PC-3 (cell line): ENCODE results near the gene ZNF189. TPM values are rescaled to one million over a fixed set of nuclear protein-coding genes. Genes with fewer than 3 reads are reported as not detected.

Experiments used
- ATAC-seq: fragments of 200-7000 bp; cut with Tn5 transposase; 2 replicates; pipeline ENCODE4 v1.9.1; 2020; ENCODE audit warnings: mild to moderate bottlenecking, moderate library complexity
- BruUV-seq: library from RNA; stranded (reverse); fragments of 400-500 nt; replicated peaks from 2 replicates; lab custom pipeline; 2021; lab: Mats Ljungman, UMichigan
- CTCF ChIA-PET: fragments of 300-600 bp; sonication (Branson Sonifier 250); formaldehyde crosslinking; loops from one replicate; lab custom pipeline; 2022; ENCODE audit warnings: antibody characterized with exemption; lab: Charles Lee
- POLR2A ChIA-PET: fragments of 300-600 bp; sonication (Branson Sonifier 250); formaldehyde crosslinking; loops from one replicate; lab custom pipeline; 2022; ENCODE audit warnings: antibody characterized with exemption; ENCODE audit not compliant: unreplicated experiment; lab: Charles Lee
- DNase-seq: peaks from one replicate; pipeline ENCODE4 v3.0.0-alpha.2; 2015
- H2AFZ ChIP-seq: fragments of 300-600 bp; sonication (generic); 2 replicates; pipeline ENCODE4 v1.6.0; 2016; ENCODE audit warnings: antibody characterized with exemption, low read length
- H3F3A ChIP-seq: fragments of 300-600 bp; sonication (generic); one replicate; pipeline ENCODE4 v1.6.0; 2017; ENCODE audit warnings: antibody characterized with exemption, low read length, control low read depth, mild to moderate bottlenecking; ENCODE audit not compliant: unreplicated experiment
- H3K27ac ChIP-seq: fragments of 300-600 bp; sonication (generic); 2 replicates; pipeline ENCODE4 v1.5.1; 2016; ENCODE audit warnings: mild to moderate bottlenecking, low read length
- H3K27me3 ChIP-seq: fragments of 300-600 bp; sonication (generic); 2 replicates; pipeline ENCODE4 v1.6.1; 2016; ENCODE audit warnings: low read length, mixed read lengths
- H3K36me3 ChIP-seq: fragments of 300-600 bp; sonication (generic); 2 replicates; pipeline ENCODE4 v1.6.1; 2016; ENCODE audit warnings: low read depth, mixed run types, low read length, mixed read lengths
- H3K4me1 ChIP-seq: fragments of 300-600 bp; sonication (generic); 2 replicates; pipeline ENCODE4 v1.5.1; 2016; ENCODE audit warnings: low read length; ENCODE audit not compliant: insufficient read depth
- H3K4me2 ChIP-seq: fragments of 300-600 bp; sonication (generic); 2 replicates; pipeline ENCODE4 v1.6.0; 2016; ENCODE audit warnings: low read length
- H3K4me3 ChIP-seq: fragments of 300-600 bp; sonication (generic); 2 replicates; pipeline ENCODE4 v1.5.1; 2016; ENCODE audit warnings: mild to moderate bottlenecking, low read length, mixed read lengths
- H3K79me2 ChIP-seq: fragments of 300-600 bp; sonication (generic); 2 replicates; pipeline ENCODE4 v1.6.1; 2017; ENCODE audit warnings: low read length, mixed read lengths
- H3K9ac ChIP-seq: fragments of 300-600 bp; sonication (generic); 2 replicates; pipeline ENCODE4 v1.6.0; 2016; ENCODE audit warnings: mild to moderate bottlenecking, low read length
- H3K9me2 ChIP-seq: fragments of 300-600 bp; sonication (generic); replicated peaks from 2 replicates; pipeline ENCODE4 v1.6.1; 2016; ENCODE audit warnings: mixed run types, low read length, mixed read lengths
- H3K9me3 ChIP-seq: fragments of 300-600 bp; sonication (generic); 2 replicates; pipeline ENCODE4 v1.6.1; 2016; ENCODE audit warnings: low read length, mixed read lengths
- H4K20me1 ChIP-seq: fragments of 300-600 bp; sonication (generic); 2 replicates; pipeline ENCODE4 v1.6.1; 2016; ENCODE audit warnings: low read length, mixed read lengths
- CTCF ChIP-seq: fragments of 300-600 bp; sonication (generic); conservative IDR thresholded peaks from 2 replicates; pipeline ENCODE4 v1.5.1; 2017; ENCODE audit warnings: antibody characterized with exemption, low read depth, mild to moderate bottlenecking, low read length
- EZH2 ChIP-seq: fragments of 300-600 bp; sonication (generic); IDR thresholded peaks from one replicate; pipeline ENCODE4 v1.6.1; 2017; ENCODE audit warnings: antibody characterized with exemption, mild to moderate bottlenecking, low read length; ENCODE audit not compliant: unreplicated experiment
- EZH2phosphoT487 ChIP-seq: fragments of 300-600 bp; sonication (generic); IDR thresholded peaks from 2 replicates; pipeline ENCODE4 v1.6.1; 2018; ENCODE audit warnings: mild to moderate bottlenecking, antibody characterized with exemption, low read length, borderline replicate concordance
- intact Hi-C: fragments of 100-400 bp; cut with micrococcal nuclease; formaldehyde crosslinking; loops from 2 replicates; pipeline ENCODE4 v1.9.0; 2023
- total RNA-seq: library from RNA; depleted of rRNA; stranded (reverse); fragments of >200 nt; gene quantifications from 2 replicates; pipeline ENCODE4 v1.2.3, GENCODE V29; 2014

The ZNF189 gene
- total RNA-seq, 1 experiment from 2014 or later: 4.5 TPM

DNA sequence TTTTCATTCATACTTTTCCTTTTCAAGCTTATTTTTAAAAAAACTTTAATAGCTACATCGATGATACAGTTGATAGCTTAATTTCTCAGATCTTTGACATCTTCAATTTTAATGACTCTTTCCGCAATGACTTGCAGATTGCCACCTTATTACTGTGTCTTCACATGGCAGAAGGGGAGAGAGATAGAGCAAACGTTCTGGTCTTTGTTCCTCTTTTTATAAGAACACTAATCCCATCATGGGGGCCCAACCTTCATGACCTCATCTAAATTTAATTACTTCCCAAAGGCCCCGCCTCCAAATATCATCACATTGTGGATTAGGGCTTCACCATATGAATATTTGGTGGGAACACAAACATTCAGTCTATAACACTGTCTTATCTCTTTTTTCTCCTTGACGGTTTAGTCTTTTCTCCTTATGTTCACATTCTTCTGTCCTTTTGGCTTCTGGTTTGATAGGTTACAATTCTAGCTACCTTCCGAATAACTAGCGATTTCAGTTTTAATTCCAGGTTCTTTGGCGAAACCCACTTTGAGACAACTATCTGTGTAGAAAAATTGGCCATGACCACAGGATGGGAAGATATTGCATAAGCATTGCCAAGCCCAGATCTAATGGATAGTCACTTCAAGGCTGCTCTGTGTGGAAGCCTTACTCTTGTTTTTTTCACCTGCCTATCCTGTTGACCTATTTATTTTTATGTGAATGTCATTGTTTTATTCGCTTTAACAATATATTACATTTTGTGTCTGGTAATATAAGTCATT is 5.0 kb downstream of the ZNF189 start:
- Histone ChIP-seq H4K20me1 (no peaks in the 10 kb centered on the region), H3K4me3 (no peak overlapping the region), H3K4me1 (no peaks in the 10 kb centered on the region), H3K4me2 (no peak overlapping the region), H2AFZ (no peak overlapping the region), H3K27me3 (no peaks in the 10 kb centered on the region), H3K79me2 (peaks cover 20% of the 10 kb centered on the region), H3K9me2 (no peaks in the 10 kb centered on the region), H3K9ac (no peak overlapping the region), H3K36me3 (peaks cover 83% of the 10 kb centered on the region), H3K27ac (no peak overlapping the region), H3F3A (no peaks in the 10 kb centered on the region), H3K9me3 (peaks cover 13% of the 10 kb centered on the region)
- TF ChIP-seq EZH2 (no peak), EZH2phosphoT487 (no peak), CTCF (no peak)
- intact Hi-C loops: no loop called here
- CTCF ChIA-PET: no interaction called here
- DNase-seq: no peak
- no TSS peak for BruUV-seq
- no peak for ATAC-seq
- POLR2A ChIA-PET: no interaction called here

DNA sequence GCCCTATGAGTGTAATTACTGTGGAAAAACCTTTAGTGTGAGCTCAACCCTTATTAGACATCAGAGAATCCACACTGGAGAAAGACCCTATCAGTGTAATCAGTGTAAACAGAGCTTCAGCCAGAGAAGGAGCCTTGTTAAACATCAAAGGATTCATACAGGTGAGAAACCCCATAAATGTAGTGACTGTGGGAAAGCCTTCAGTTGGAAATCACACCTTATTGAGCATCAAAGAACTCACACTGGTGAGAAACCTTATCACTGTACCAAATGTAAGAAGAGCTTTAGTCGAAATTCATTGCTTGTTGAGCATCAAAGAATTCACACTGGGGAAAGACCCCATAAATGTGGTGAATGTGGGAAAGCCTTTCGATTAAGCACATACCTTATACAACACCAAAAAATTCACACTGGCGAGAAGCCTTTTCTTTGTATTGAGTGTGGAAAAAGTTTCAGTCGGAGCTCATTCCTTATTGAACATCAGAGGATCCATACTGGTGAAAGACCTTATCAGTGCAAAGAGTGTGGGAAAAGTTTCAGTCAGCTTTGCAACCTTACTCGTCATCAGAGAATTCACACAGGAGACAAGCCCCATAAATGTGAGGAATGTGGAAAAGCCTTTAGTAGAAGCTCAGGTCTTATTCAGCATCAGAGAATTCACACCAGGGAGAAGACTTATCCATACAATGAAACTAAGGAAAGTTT is 9.9 kb downstream of the ZNF189 start:
- H3K27me3 ChIP-seq: no peaks in the 10 kb centered on the region
- no peak for ATAC-seq
- H3K4me2 ChIP-seq: no peak overlapping the region
- DNase-seq: no peak
- H3K9me3 ChIP-seq: peaks cover 25% of the 10 kb centered on the region
- no peaks in the 10 kb centered on the region for H3K79me2 ChIP-seq
- ChIA-PET CTCF (no interaction called here), POLR2A (no interaction called here)
- no peaks in the 10 kb centered on the region for H3K4me1 ChIP-seq
- intact Hi-C loops: no loop called here
- BruUV-seq: no TSS peak
- H3K9me2 ChIP-seq: no peaks in the 10 kb centered on the region
- TF ChIP-seq CTCF: no peak
- no peak for TF ChIP-seq EZH2
- TF ChIP-seq EZH2phosphoT487: no peak
- no peak overlapping the region for H3K9ac ChIP-seq
- H3K27ac ChIP-seq: no peak overlapping the region
- peaks cover 60% of the 10 kb centered on the region for H3K36me3 ChIP-seq
- H4K20me1 ChIP-seq: no peaks in the 10 kb centered on the region
- no peak overlapping the region for H2AFZ ChIP-seq
- peak overlapping the region; percentile 24; the same call in 1 of the 2 replicates for H3K4me3 ChIP-seq
- no peaks in the 10 kb centered on the region for H3F3A ChIP-seq

DNA sequence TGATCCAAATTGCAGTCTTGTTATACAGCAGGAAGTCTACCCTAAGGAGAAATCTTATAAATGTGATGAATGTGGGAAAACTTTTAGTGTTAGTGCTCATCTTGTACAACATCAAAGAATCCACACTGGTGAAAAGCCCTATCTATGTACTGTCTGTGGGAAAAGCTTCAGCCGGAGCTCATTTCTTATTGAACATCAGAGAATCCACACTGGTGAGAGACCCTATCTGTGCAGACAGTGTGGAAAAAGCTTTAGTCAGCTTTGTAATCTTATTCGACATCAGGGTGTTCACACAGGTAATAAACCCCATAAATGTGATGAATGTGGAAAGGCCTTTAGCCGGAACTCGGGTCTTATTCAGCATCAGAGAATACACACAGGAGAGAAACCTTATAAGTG is 10.4 kb downstream of the ZNF189 start:
- H3K9ac ChIP-seq: no peak overlapping the region
- H4K20me1 ChIP-seq: no peaks in the 10 kb centered on the region
- H3K9me3 ChIP-seq: peaks cover 22% of the 10 kb centered on the region
- H3K4me3 ChIP-seq: no peak overlapping the region
- H3F3A ChIP-seq: no peaks in the 10 kb centered on the region
- no peaks in the 10 kb centered on the region for H3K27me3 ChIP-seq
- intact Hi-C loops: no loop called here
- ATAC-seq (no peak), DNase-seq (no peak)
- ChIA-PET CTCF (no interaction called here), POLR2A (no interaction called here)
- H3K36me3 ChIP-seq: peaks cover 54% of the 10 kb centered on the region
- H3K4me1 ChIP-seq: no peaks in the 10 kb centered on the region
- no peak overlapping the region for H3K27ac ChIP-seq
- H3K9me2 ChIP-seq: no peaks in the 10 kb centered on the region
- H3K79me2 ChIP-seq: no peaks in the 10 kb centered on the region
- TF ChIP-seq EZH2phosphoT487 (no peak), CTCF (no peak), EZH2 (no peak)
- no peak overlapping the region for H3K4me2 ChIP-seq
- BruUV-seq: no TSS peak
- H2AFZ ChIP-seq: no peak overlapping the region
